AG04449 (cell line): ENCODE results near the gene ABHD12B.
A peak's percentile ranks its signal among the peaks of the same experiment; 100 is the strongest.
"Not testable (repeated sequence)": the region's sequence is repeated elsewhere in the genome, so short reads cannot be mapped to it uniquely, and the experiment has no call there.

Experiments
- CTCF ChIA-PET: fragments of 350-600 bp; formaldehyde crosslinking; extraction: SDS; loops from one replicate; lab custom pipeline; 2021; ENCODE audit warnings: antibody characterized with exemption; lab: Yijun Ruan, JAX
- POLR2A ChIA-PET: fragments of 400-600, 350-600 bp; formaldehyde crosslinking; extraction: SDS; loops from one replicate; lab custom pipeline; 2020; ENCODE audit warnings: antibody characterized with exemption, inconsistent platforms; lab: Yijun Ruan, JAX
- DNase-seq: peaks from one replicate; pipeline ENCODE4 v3.0.0-alpha.2; 2010; ENCODE audit warnings: low read depth, low spot score
- H3K4me3 ChIP-seq: 2 replicates; pipeline ENCODE4 v1.5.1; 2011; ENCODE audit warnings: low read depth, mild to moderate bottlenecking, control low read depth, low read length
- CTCF ChIP-seq: IDR thresholded peaks from one replicate; pipeline ENCODE4 v1.5.1; 2011; ENCODE audit warnings: mild to moderate bottlenecking, moderate library complexity, low read length, control low read depth, inconsistent platforms; ENCODE audit not compliant: insufficient read depth; ENCODE audit errors: missing control alignments

ABHD12B gene

DNA sequence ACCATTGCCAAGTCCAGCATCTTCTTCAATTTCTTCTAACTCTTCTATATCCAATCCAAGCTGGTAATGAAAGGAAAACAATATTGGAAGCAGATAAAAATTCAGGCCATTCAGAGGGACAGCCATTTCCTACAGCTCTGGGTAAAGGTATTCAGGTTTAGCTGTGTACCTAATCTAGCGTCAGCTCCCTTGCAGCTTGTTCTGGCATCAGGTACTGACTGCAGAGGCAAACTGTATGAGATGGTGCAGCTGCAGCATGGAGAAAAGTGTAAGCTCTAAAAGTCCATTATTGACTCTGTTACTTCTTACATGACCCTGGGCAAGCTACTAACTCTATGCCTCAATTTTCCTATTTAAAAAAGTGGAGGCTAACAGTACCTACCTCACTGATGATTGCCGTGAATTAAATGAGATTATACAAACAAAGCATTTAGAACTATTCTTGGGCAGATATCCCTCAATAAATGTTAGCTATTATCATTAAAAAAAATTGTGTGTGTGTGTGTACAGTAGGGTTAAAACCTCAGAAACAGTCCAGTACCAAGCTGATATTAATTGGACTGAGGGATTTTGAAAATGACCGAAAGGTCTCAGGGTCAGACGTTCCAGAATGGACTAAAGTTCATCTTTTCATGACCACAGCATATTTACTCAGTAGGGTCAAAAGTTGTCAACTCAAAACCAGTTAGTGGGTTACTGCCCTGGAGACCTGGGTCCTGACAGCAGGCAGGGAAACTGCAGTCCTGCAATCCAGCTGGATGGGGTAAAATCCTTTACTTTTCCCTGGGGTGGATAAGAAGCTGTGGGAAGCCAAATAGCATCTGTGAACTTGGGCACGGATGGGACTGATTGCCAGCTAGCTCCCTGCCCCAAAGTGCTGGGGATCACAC, 63.5 kb downstream of the ABHD12B start:
- DNase-seq, result no peak
- ChIA-PET POLR2A (interaction anchor here (0.8 kb wide), 2 partner anchors 8 to 9 kb away, joined by 3 read pairs; partner anchors contain the start of gene PYGL), CTCF (interaction anchor here (1.2 to 1.9 kb wide), 3 partner anchors 10 to 23 kb away, joined by 4 to 6 read pairs (median 5); no protein-coding TSS in a partner anchor)
- TF ChIP-seq CTCF, result no peak
- H3K4me3 ChIP-seq, result no peak overlapping the region

- ChIA-PET POLR2A (interaction anchor here (0.8 kb wide), 1 partner anchor 8 kb away, joined by 3 read pairs; the partner anchor contains the start of gene PYGL), CTCF (interaction anchor here (1.2 to 1.9 kb wide), 3 partner anchors 11 to 23 kb away, joined by 4 to 6 read pairs (median 5); no protein-coding TSS in a partner anchor)
Observed at GRCh38 chr14:50936016-50936340, 64.1 kb downstream of the ABHD12B start.

GRCh38 chr14:50936882-50937281, 65.0 kb downstream of the ABHD12B start:
- no peak for DNase-seq
- H3K4me3 ChIP-seq, result no peak overlapping the region
- no peak for TF ChIP-seq CTCF
- ChIA-PET POLR2A (interaction anchor here (0.7 to 0.9 kb wide), 2 partner anchors 9 to 369 kb away, joined by 3 read pairs; no protein-coding TSS in a partner anchor), CTCF (interaction anchor here (1.3 to 1.9 kb wide), 2 partner anchors 11 to 282 kb away, joined by 4 to 6 read pairs; no protein-coding TSS in a partner anchor)

More at GRCh38 chr14:50936016-50936340, 64.1 kb downstream of the ABHD12B start:
- DNase-seq, result no peak
- TF ChIP-seq CTCF, result no peak
- no peak overlapping the region for H3K4me3 ChIP-seq

GRCh38 chr14:50937325-50937724, 65.5 kb downstream of the ABHD12B start:
- ChIA-PET CTCF (interaction anchor here (1.3 to 1.9 kb wide), 2 partner anchors 12 to 282 kb away, joined by 4 to 6 read pairs; no protein-coding TSS in a partner anchor), POLR2A (interaction anchor here (0.7 to 0.9 kb wide), 2 partner anchors 9 to 369 kb away, joined by 3 read pairs; no protein-coding TSS in a partner anchor)
- TF ChIP-seq CTCF, result no peak
- no peak overlapping the region for H3K4me3 ChIP-seq
- peak; percentile 46 for DNase-seq

DNA sequence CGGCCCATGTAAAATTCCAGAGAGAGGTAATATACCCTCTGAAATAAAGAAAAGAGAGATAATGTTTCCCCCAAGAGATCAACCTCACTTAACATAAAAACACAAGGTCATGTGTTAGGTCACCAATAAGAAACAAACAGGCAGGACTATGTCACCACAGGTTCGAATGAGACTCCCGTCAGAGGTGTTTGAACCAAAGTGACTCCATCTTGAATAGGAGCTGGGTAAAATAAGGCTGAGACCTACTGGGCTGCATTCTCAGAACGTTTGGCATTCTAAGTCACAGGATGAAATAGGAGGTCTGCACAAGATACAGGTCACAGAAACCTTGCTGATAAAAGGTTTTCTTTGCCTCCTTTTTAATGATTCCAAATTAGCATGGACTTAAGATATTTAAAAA, 65.9 kb downstream of the ABHD12B start:
- TF ChIP-seq CTCF, result no peak
- POLR2A ChIA-PET, result no interaction called here
- no peak for DNase-seq
- H3K4me3 ChIP-seq, result no peak overlapping the region
- CTCF ChIA-PET, result no interaction called here

DNA sequence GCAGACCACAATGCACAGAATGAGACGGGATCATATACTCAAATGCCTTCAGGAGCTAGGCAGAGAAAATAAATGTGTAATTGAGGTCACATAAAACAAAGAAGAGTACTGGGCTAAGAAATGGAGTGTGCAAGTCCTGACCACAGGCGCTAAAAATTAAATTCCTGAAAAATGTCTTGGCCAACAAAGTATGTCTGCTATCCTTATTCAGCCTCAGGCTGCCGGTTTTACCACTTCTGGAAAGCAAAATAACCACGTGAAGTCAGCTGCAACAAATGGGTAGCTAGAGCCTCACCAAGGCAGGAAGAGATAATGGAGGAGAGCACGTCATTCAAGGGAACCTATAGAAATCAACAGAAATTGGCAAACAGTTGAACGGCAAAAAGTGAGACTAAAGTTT, 69.3 kb downstream of the ABHD12B start:
- CTCF ChIA-PET, result interaction anchor here (1.6 kb wide), 1 partner anchor 15 kb away, joined by 6 read pairs; no protein-coding TSS in a partner anchor
- no peak overlapping the region for H3K4me3 ChIP-seq
- peak; percentile 79 for DNase-seq
- POLR2A ChIA-PET, result interaction anchor here (0.7 kb wide), 1 partner anchor 20 kb away, joined by 3 read pairs; no protein-coding TSS in a partner anchor
- no peak for TF ChIP-seq CTCF

GRCh38 chr14:50941638-50942037, 69.8 kb downstream of the ABHD12B start:
- POLR2A ChIA-PET, result interaction anchor here (0.7 kb wide), 1 partner anchor 21 kb away, joined by 3 read pairs; no protein-coding TSS in a partner anchor
- CTCF ChIA-PET, result interaction anchor here (0.7 to 1.6 kb wide), 2 partner anchors 10 to 14 kb away, joined by 3 to 6 read pairs; no protein-coding TSS in a partner anchor
- not testable (repeated sequence) for H3K4me3 ChIP-seq

More at GRCh38 chr14:50941638-50942037, 69.8 kb downstream of the ABHD12B start:
- DNase-seq, result not testable (repeated sequence)
